ENCODE data around the gene SLC66A2. TPM values are rescaled to one million over a fixed set of nuclear protein-coding genes. Genes with fewer than 3 reads are reported as not detected.

The SLC66A2 gene
- total and polyA plus RNA-seq, 10 donors = 28.7 to 61.9 (median 50.0) TPM

DNA sequence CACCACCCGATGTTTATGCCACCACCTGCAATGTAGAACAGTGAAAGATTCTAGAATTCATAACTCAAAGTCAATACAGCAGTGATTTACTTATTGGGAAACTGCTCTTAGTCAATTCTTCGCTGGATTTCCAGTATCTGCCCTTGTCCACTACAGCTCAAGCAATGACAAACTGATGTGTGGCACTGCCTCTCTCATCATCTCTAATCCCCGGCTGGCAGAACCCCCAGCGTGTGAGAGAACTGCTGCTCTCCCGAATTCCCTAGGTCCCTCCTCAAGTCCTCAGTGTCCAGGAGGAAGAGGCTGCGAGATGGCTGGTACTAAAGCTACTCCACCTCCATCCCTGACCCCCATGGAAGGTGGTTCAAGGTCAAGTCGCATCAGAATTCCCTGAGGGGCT lies 35.3 kb upstream of the SLC66A2 start:
- Histone ChIP-seq H3K9me3 (no peaks in the 10 kb centered on the region), H3K4me3 (peak overlapping the region in 4 of 8 donors; percentile 83 to 94 (median 90)), H3K36me3 (peaks cover 0 to 44% (median 3%) of the 10 kb centered on the region in 6 donors), H3K4me1 (peaks cover 21 to 72% (median 55%) of the 10 kb centered on the region in 6 donors), H3K27ac (no peak overlapping the region), H3K27me3 (replicated peaks in 1 of 7) (no peaks in the 10 kb centered on the region)
- 43 to 78% (median 62%) methylated on average over 7 of the region's 7 CpGs for WGBS, 5 donors
- TF ChIP-seq POLR2AphosphoS5 (IDR thresholded peaks at IDR 0.05) (no peak), POLR2A (IDR thresholded peaks at IDR 0.05) (no peak)
- TF ChIP-seq, protein P1, sequence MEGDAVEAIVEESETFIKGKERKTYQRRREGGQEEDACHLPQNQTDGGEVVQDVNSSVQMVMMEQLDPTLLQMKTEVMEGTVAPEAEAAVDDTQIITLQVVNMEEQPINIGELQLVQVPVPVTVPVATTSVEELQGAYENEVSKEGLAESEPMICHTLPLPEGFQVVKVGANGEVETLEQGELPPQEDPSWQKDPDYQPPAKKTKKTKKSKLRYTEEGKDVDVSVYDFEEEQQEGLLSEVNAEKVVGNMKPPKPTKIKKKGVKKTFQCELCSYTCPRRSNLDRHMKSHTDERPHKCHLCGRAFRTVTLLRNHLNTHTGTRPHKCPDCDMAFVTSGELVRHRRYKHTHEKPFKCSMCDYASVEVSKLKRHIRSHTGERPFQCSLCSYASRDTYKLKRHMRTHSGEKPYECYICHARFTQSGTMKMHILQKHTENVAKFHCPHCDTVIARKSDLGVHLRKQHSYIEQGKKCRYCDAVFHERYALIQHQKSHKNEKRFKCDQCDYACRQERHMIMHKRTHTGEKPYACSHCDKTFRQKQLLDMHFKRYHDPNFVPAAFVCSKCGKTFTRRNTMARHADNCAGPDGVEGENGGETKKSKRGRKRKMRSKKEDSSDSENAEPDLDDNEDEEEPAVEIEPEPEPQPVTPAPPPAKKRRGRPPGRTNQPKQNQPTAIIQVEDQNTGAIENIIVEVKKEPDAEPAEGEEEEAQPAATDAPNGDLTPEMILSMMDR (IDR thresholded peaks at IDR 0.05 in 8 of 11, conservative IDR thresholded peaks at IDR 0.05 in 3 of 11) = no peak
- no peak for DNase-seq
- intact Hi-C loops (cut with DNase I; ENCODE audit: low total_unique reads) = no loop called here

DNA sequence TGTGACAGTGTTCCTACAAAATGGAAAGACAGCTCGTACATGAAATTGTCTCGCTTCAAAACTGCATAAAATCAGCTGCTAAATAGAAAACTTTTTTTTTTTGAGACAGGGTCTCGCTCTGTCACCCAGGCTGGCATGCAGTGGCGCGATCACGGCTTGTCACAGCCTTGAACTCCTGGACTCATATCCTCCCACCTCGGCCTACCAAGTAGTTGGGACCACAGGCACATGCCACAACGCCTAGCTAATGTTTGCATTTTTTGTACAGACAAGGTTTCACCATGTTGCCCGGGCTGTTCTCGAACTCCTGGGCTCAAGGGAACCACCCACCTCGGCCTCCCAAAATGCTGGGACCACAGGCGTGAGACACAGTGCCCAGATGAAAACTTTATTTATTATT lies 33.7 kb upstream of the SLC66A2 start:
- Histone ChIP-seq H3K4me1 (peaks cover 21 to 88% (median 59%) of the 10 kb centered on the region in 6 donors), H3K9me3 (no peaks in the 10 kb centered on the region), H3K36me3 (peaks cover 0 to 46% (median 3%) of the 10 kb centered on the region in 6 donors), H3K27me3 (replicated peaks in 1 of 7) (no peaks in the 10 kb centered on the region), H3K27ac (no peak overlapping the region), H3K4me3 (no peak overlapping the region)
- no peak for DNase-seq
- no peak for TF ChIP-seq POLR2A (IDR thresholded peaks at IDR 0.05)
- TF ChIP-seq, protein P1 (IDR thresholded peaks at IDR 0.05 in 8 of 11, conservative IDR thresholded peaks at IDR 0.05 in 3 of 11) = no peak
- no peak for TF ChIP-seq POLR2AphosphoS5 (IDR thresholded peaks at IDR 0.05)
- WGBS, 5 donors = 89 to 93% (median 91%) methylated on average over 12 of the region's 12 CpGs
- intact Hi-C loops (cut with DNase I; ENCODE audit: low total_unique reads) = no loop called here

DNA sequence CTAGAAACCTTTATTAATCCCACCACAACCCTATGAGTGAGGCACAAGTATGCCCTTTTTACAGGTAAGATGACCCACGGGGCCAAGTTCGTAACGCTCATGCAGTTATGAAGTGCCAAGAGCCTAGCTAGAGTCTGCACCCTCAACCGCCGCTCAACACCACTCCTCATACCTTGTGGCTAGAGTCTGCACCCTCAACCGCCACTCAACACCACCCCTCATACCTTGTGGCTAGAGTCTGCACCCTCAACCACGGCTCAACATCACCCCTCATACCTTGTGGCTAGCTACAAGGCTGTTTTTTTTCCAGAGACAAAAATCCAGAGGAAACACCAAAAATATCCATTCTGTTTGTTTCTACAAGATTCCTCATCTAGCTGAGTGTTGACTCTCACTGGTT lies 32.3 kb upstream of the SLC66A2 start:
- intact Hi-C loops (cut with DNase I; ENCODE audit: low total_unique reads) = no loop called here

DNA sequence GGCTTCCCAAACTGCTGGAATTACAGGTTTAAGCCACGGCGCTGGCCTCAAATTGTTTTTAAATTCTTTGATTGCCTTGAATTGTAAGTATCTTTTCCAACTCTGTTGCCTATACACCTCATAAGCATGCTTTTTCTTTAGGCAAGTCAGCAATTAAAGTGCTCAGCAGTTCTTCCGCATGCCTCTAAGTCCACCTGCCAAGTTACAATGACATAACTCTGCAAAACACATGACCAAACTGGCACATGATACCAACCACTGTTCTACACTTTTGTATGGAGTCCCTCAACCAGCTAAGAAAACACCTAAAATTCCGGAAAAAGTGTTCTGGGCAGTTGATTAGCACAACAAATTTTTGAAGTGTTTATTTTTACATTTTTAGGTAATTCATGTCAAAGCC lies 31.8 kb upstream of the SLC66A2 start:
- peaks cover 0 to 65% (median 11%) of the 10 kb centered on the region in 6 donors for H3K36me3 ChIP-seq
- intact Hi-C loops (cut with DNase I; ENCODE audit: low total_unique reads) = no loop called here
- H3K27ac ChIP-seq = peak overlapping the region in 4 of 8 donors; percentile 47 to 73 (median 62)
- DNase-seq = no peak
- WGBS, 5 donors = 85 to 92% (median 90%) methylated on average over 4 of the region's 4 CpGs
- peaks cover 21 to 87% (median 54%) of the 10 kb centered on the region in 6 donors for H3K4me1 ChIP-seq
- no peaks in the 10 kb centered on the region for H3K9me3 ChIP-seq
- TF ChIP-seq POLR2A (IDR thresholded peaks at IDR 0.05) = no peak
- H3K4me3 ChIP-seq = no peak overlapping the region
- H3K27me3 ChIP-seq (replicated peaks in 1 of 7) = no peaks in the 10 kb centered on the region

More for the DNA sequence above, 32.3 kb upstream of the SLC66A2 start:
- WGBS, 5 donors = 80 to 91% (median 82%) methylated on average over 7 of the region's 7 CpGs
- TF ChIP-seq, protein P1 (IDR thresholded peaks at IDR 0.05 in 8 of 11, conservative IDR thresholded peaks at IDR 0.05 in 3 of 11) = no peak
- no peak for TF ChIP-seq POLR2AphosphoS5 (IDR thresholded peaks at IDR 0.05)
- no peak for TF ChIP-seq POLR2A (IDR thresholded peaks at IDR 0.05)
- Histone ChIP-seq H3K36me3 (peaks cover 0 to 60% (median 10%) of the 10 kb centered on the region in 6 donors), H3K4me3 (no peak overlapping the region), H3K27ac (peak overlapping the region in 1 of 8 donors; percentile 73), H3K4me1 (peaks cover 21 to 87% (median 54%) of the 10 kb centered on the region in 6 donors), H3K27me3 (replicated peaks in 1 of 7) (no peaks in the 10 kb centered on the region), H3K9me3 (no peaks in the 10 kb centered on the region)
- no peak for DNase-seq
